Epithelial cell of esophagus (primary cell): ENCODE measurements around the gene TMEM132C.

Source experiments
- DNase-seq: peaks from one replicate; pipeline ENCODE4 v3.0.0; 2010; ENCODE audit warnings: low read depth
- H3K4me3 ChIP-seq: 2 replicates; pipeline ENCODE4 v1.5.1; 2011; ENCODE audit warnings: mild to moderate bottlenecking, low read length, control low read depth
- TF ChIP-seq, protein P1 (sequence below): IDR thresholded peaks from 2 replicates; pipeline ENCODE4 v1.5.1; 2011; ENCODE audit warnings: low read depth, mild to moderate bottlenecking, low read length, control low read depth, inconsistent platforms; ENCODE audit not compliant: insufficient read depth; ENCODE audit errors: missing control alignments

Gene TMEM132C

DNA sequence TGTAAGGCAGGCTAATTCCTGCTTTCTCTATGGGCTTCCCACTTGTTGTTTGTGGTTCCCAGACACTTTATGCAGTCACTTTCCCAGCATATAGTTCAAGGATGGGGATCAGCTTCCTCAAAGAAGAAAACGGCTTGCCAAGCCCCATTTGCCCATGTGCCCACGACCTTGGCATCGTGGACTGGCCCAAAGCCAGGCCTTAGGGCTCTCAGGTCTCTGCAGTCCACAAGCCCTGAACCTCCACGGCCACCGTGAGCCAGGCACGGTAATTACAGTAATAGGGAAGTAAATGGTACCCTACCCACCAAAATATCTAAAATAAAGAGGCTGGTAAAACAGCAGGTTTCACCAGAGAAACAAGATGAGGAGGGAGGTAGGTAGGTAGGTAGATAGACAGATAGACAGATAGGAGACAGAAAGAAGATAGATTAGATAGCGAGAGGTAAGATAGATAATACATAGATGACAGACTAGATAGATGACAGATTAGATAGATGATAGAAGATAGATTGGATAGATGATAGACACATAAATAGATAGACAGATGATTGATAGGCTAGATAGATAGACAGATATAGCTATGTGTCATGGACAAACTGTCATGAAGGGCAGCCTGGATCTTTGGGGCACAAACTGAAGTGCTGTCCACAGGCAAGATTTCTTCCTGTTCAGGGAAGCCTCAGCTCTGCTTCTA lies 393.7 kb downstream of the TMEM132C start:
- no peak for DNase-seq
- TF ChIP-seq, protein P1, sequence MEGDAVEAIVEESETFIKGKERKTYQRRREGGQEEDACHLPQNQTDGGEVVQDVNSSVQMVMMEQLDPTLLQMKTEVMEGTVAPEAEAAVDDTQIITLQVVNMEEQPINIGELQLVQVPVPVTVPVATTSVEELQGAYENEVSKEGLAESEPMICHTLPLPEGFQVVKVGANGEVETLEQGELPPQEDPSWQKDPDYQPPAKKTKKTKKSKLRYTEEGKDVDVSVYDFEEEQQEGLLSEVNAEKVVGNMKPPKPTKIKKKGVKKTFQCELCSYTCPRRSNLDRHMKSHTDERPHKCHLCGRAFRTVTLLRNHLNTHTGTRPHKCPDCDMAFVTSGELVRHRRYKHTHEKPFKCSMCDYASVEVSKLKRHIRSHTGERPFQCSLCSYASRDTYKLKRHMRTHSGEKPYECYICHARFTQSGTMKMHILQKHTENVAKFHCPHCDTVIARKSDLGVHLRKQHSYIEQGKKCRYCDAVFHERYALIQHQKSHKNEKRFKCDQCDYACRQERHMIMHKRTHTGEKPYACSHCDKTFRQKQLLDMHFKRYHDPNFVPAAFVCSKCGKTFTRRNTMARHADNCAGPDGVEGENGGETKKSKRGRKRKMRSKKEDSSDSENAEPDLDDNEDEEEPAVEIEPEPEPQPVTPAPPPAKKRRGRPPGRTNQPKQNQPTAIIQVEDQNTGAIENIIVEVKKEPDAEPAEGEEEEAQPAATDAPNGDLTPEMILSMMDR = no peak

DNA sequence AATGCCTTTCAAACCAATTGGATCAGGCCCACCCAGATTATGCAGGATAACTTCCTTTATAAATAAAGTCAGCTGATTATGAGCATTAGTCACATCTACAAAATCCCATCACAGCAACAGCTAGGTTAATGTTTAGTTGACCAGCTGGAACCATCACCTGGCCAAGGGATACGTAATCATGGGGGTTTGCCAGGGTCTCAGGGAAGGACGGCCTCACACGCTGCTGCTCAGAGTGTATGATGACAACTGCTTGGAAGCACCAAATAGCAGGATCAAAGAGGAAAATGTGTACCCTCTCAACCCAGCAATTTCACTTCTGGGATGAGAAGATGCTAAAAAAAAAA lies 394.2 kb downstream of the TMEM132C start:
- no peak for DNase-seq
- TF ChIP-seq, protein P1 = no peak
- H3K4me3 ChIP-seq = no peak overlapping the region

More for the DNA sequence above, 393.7 kb downstream of the TMEM132C start:
- H3K4me3 ChIP-seq = no peak overlapping the region

DNA sequence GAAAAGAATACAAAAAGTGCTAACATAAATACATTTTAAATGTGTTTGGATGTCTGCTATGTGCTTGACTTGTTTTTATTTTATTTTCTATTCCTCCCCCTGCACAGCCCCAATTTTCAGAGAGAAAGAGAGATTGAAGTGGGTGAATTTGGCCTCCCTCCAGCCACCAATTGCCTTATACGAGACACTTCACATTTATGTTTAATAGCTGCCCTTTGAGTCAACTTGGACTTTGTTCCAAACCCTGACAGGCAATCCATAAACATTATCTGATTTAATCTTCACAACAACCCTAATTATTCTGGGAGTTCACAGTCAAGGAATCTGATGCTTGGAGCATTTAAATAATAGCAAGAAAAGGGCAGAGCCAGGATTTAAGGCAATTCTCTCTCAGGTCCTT lies 395.1 kb downstream of the TMEM132C start:
- no peak overlapping the region for H3K4me3 ChIP-seq
- TF ChIP-seq, protein P1 = no peak
- no peak for DNase-seq

DNA sequence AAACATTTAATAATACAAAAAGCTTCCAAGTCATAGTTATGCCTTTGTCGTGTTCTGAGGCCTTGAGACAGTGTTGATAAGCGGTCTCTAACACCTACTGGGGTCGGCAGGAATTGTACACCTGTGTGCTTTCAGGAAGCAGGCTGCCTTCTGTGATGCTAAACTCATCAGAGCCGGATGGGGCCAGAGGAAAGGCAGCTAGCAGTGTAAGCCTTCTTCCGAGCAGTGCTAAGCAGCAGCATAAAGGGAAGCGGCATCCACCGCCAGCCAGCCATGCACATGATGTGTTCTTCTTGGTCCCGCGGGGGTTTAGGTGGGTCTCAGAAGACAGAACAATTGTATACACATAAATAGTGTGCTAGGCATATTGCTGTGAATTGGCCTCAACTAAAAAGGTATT lies 397.5 kb downstream of the TMEM132C start:
- no peak overlapping the region for H3K4me3 ChIP-seq
- TF ChIP-seq, protein P1 = no peak
- DNase-seq = no peak

DNA sequence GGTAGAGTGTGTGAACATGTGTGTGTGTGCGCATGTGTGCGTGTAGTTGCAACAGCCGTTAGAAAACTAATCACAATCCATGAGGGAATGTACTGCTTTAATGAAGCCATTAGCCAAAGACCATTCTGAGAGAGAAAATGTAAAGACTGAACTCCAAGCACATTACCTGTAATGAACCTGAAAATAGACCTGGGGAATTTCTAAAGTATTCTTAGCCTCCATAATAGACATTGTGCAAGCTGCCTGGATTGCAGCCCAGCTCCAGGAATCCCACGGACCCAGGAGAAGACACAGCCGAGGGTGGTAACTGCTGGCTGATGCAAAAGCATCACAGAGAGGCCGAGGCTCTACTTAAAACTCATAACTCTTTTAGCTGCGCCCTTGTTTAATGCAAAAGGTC lies 400.2 kb downstream of the TMEM132C start:
- TF ChIP-seq, protein P1 = no peak
- no peak for DNase-seq
- no peak overlapping the region for H3K4me3 ChIP-seq

DNA sequence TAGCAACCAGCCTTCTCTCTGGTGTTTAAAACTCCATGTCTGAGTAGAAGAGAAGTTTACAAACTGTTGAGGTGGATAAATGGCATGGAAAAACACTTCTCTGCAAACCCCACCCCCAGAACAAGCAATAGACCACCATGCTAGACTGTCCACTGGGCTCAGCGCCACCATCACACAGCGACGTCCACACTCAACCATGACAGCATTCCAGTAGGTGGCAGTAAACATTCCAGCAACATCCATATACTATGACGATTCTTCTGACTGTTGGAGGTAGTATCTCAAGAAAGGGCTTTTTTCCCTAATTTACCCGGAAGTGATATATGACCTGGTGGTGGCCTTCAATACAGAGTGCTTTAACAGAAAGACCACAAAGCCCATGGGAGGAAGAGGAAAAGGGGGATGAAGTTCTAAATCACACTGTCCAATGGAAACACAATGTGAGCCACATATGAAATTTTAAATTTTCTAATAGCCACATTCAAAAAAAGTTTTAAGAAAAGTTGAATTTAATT lies 404.6 kb downstream of the TMEM132C start:
- H3K4me3 ChIP-seq = no peak overlapping the region
- DNase-seq = no peak
- TF ChIP-seq, protein P1 = no peak

DNA sequence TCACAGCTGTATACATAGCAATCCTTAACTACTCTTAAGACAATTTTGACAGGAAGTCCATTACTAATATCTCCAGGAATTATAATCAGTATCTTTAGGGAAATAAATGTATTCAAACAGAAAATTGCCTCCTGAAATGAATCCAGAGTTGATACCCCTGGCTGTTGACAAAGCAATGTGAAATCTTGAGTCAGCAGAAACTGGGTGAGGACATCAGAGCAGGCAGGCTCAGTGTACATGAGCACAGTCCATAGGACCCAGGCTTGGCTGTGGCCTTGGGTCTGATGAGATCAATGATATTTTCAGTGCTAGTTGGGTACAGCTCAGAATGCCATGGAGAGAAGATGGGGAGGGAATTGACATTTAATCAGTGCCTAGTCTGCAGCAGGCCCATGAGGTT lies 405.5 kb downstream of the TMEM132C start:
- DNase-seq = no peak
- no peak overlapping the region for H3K4me3 ChIP-seq
- TF ChIP-seq, protein P1 = no peak
